ENCODE results near the gene GOLGA2.

GOLGA2 gene

DNA sequence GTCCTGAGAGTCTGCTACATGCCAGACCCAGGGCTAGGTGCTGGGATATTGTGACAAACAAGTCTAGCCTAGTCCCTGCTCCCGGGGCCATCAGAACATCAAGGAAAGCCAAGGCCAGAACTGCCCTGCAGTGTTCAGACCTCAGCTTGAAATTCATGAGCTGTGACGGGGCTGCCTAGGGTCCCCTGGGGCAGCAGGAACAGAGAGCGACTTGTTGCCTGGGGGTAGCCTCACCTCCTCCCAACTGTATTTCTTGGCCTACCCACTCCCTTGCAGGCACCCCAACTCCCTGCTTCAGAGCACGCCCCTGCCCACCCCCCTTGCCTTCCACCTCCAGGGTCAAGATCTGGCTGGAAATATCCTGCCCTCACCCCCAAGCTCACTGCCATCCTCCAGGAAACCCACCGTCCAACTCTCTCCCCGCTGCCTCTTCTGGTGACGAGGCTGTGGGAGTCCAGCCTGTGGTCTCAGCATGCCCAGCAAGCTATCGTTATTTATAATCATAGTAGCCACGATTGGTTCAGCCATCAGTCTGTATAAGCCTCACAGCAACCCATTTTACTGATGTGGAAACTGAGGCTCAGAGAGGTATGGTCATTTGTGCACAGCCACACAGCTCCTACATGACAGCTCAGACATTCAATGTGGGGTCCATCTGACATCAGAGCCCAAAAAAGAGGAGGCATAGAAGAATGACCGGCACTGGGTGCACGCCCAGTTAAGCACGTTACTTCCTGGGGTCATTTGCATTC, 61.9 kb downstream of the GOLGA2 start:
- DNase-seq (ENCODE audit: low read depth in 4 of 4, low spot score in 1 of 4) = no peak

DNA sequence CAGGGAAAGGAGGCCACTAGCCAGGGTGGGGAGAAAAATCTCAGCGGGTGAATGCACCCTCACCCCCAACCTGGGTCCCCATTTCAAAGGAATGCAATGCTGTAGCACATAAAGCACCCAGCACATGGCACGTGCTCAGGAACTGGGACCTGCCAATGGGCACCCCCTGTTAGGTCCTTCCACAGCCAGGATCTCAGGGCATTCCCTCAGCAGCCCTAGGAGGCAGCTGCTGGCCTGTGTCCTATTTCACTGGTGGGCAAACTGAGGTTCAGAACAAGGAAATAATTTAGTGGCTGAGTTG, 63.9 kb downstream of the GOLGA2 start:
- DNase-seq (ENCODE audit: low read depth in 4 of 4, low spot score in 1 of 4) = no peak

DNA sequence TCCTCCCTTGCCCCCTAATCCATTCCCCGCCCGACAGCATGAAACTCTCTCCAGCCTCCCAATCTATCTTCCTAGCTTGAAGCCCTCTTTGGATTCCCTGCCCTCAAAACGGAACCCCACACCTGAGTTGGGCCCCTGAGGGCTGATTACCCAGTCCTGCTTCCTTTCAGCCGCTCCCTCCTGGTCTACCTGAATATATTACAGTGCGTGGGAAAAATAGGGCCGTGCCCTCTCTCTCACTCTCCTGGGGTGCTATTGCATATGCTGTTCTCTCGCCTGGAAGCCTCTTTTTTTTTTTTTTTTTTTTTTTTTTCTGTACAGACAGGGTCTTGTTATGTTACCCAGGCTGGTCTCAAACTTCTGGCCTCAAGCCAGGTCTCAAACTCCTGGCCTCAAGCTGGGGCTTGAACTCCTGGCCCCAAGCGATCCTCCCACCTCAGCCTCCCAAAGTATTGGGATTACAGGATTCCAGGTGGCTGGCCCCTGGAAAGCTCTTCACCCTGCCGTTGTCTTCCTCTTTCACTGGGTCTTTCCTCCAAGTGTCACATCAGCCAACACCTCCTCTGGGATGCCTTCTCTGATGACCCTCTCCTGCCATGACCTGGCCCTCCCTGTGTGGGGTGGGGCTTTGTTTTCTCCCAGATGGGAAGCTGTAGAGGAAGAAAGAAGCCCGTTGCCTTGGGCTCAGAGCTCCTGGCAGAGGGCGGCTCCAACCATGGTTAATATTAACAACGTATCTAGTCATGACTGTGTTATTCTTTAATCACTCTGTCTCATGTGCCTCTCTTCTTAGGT, 64.4 kb downstream of the GOLGA2 start:
- no peak for DNase-seq (ENCODE audit: low read depth in 4 of 4, low spot score in 1 of 4)

DNA sequence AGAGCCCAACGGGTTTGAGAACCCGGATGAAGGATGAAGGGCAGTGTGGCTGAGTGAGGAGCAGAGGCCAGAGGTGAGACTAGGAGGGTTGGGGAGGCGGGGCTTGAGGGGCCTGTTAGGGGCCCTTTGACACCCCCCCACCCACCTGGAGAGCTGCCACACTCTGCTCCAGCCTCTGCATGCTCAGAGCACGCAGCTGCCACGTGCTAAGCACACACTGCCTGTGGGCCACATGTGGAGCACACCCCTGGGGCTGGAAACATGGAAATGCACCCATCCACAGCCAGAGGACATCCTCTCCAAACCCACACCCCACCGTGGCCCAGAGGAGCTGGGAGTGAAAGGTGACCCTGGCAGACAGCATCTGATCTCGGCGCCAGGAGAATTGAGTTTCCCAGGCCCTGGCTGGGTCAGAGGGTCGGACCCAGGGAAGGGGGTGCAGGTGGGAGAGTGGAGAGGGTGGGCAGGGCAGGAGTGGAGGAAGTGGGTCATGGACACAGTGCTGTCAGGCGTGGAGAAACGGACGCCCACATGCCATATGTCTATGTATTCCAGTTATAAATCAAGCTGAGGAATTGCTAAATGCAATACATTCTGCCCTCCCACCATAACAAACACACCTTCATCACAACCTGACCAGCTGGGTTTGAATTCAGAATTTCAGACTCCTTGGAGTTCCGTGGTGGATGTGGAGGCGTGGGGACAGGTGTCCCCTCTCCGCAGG, 66.7 kb downstream of the GOLGA2 start:
- DNase-seq (ENCODE audit: low read depth in 4 of 4, low spot score in 1 of 4) = no peak

- DNase-seq (ENCODE audit: low read depth in 4 of 4, low spot score in 1 of 4) = no peak
Measured at GRCh38 chr9:128208386-128208785, 67.4 kb downstream of the GOLGA2 start.

GRCh38 chr9:128206916-128207910, 68.6 kb downstream of the GOLGA2 start:
- no peak for DNase-seq (ENCODE audit: low read depth in 4 of 4, low spot score in 1 of 4)

- no peak for DNase-seq (ENCODE audit: low read depth in 4 of 4, low spot score in 1 of 4)
Measured at GRCh38 chr9:128206484-128206883, 69.3 kb downstream of the GOLGA2 start.
